ENCODE data around the gene SAP30BP. TPM values are rescaled to one million over a fixed set of nuclear protein-coding genes. Genes with fewer than 3 reads are reported as not detected.
A peak's percentile ranks its signal among the peaks of the same experiment; 100 is the strongest.

Gene SAP30BP
- total RNA-seq, 1 experiment from 2014 or later: 149 TPM

GRCh38 chr17:75719732-75720131 is 52.6 kb downstream of the SAP30BP start:
- DNase-seq (ENCODE audit: low read depth, low spot score) (no peak), ATAC-seq (no peak)
- Histone ChIP-seq H3K4me3 (replicated peaks in 1 of 2; ENCODE audit: low read depth in 1 of 2, low read length in 2 of 2) (no peak overlapping the region), H3K79me2 (ENCODE audit: insufficient read depth, low read length) (peaks cover 34% of the 10 kb centered on the region), H3K27ac (ENCODE audit: low read depth, low read length) (no peak overlapping the region; the same call in 1 of the 2 replicates), H2AFZ (ENCODE audit: low read depth, low read length, poor library complexity, severe bottlenecking) (no peak overlapping the region), H3K27me3 (ENCODE audit: insufficient read depth, low read length) (no peaks in the 10 kb centered on the region), H3K36me3 (ENCODE audit: control insufficient read depth in 1 of 2, insufficient read depth in 2 of 2, low read length in 2 of 2) (peaks cover 0 to 4% of the 10 kb centered on the region in 2 experiments; a peak in 1 of 4 replicates), H3K4me1 (ENCODE audit: control insufficient read depth in 1 of 2, insufficient read depth in 2 of 2, low read length in 2 of 2) (peaks cover 27 to 43% of the 10 kb centered on the region in 2 experiments), H3K9ac (ENCODE audit: low read length) (no peak overlapping the region), H3K9me2 (ENCODE audit: insufficient read depth) (no peaks in the 10 kb centered on the region), H3K9me3 (ENCODE audit: control insufficient read depth in 1 of 2, insufficient read depth in 1 of 2, low read depth in 1 of 2, low read length in 2 of 2) (no peaks in the 10 kb centered on the region), H4K20me1 (ENCODE audit: insufficient read depth) (no peaks in the 10 kb centered on the region), H3K4me2 (ENCODE audit: low read length) (peak overlapping the region; percentile 91)
- POLR2A ChIA-PET: interaction anchor here (0.8 to 3.8 kb wide), 7 partner anchors 10 to 60 kb away, joined by 3 to 45 read pairs (median 13); partner anchors contain the start of gene RECQL5
- CTCF ChIA-PET: interaction anchor here (1.0 to 2.4 kb wide), 2 partner anchors 13 to 37 kb away, joined by 4 to 12 read pairs; no protein-coding TSS in a partner anchor
- intact Hi-C loops (cut with micrococcal nuclease): loop anchor here (2.0 kb wide), 1 partner anchor 13 kb away; no protein-coding TSS in a partner anchor
- TF ChIP-seq EGR1 (IDR thresholded peaks at IDR 0.05; ENCODE audit: low read depth): no peak
- no peak for TF ChIP-seq POLR2AphosphoS5 (IDR thresholded peaks at IDR 0.05; ENCODE audit: low read depth, low read length)
- TF ChIP-seq SRF (IDR thresholded peaks at IDR 0.05; ENCODE audit: low read depth): no peak
- no peak for TF ChIP-seq EZH2 (IDR thresholded peaks at IDR 0.05)
- no peak for TF ChIP-seq SP1 (IDR thresholded peaks at IDR 0.05; ENCODE audit: low read depth)
- TF ChIP-seq, protein P1, sequence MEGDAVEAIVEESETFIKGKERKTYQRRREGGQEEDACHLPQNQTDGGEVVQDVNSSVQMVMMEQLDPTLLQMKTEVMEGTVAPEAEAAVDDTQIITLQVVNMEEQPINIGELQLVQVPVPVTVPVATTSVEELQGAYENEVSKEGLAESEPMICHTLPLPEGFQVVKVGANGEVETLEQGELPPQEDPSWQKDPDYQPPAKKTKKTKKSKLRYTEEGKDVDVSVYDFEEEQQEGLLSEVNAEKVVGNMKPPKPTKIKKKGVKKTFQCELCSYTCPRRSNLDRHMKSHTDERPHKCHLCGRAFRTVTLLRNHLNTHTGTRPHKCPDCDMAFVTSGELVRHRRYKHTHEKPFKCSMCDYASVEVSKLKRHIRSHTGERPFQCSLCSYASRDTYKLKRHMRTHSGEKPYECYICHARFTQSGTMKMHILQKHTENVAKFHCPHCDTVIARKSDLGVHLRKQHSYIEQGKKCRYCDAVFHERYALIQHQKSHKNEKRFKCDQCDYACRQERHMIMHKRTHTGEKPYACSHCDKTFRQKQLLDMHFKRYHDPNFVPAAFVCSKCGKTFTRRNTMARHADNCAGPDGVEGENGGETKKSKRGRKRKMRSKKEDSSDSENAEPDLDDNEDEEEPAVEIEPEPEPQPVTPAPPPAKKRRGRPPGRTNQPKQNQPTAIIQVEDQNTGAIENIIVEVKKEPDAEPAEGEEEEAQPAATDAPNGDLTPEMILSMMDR (IDR thresholded peaks at IDR 0.05 in 2 of 3, conservative IDR thresholded peaks at IDR 0.05 in 1 of 3; ENCODE audit: borderline replicate concordance in 1 of 3, insufficient read depth in 1 of 3, low read depth in 2 of 3, low read length in 2 of 3): no peak
- no peak for TF ChIP-seq ZNF274 (IDR thresholded peaks at IDR 0.05; ENCODE audit: low read depth, low read length)
- no peak for TF ChIP-seq CEBPB (IDR thresholded peaks at IDR 0.05; ENCODE audit: low read depth)
- TF ChIP-seq REST (IDR thresholded peaks at IDR 0.05; ENCODE audit: low read depth): no peak
- TF ChIP-seq POLR2A (IDR thresholded peaks at IDR 0.05; ENCODE audit: borderline replicate concordance, extremely low read depth, insufficient read depth, insufficient read length): no peak
- TF ChIP-seq TCF7L2 (IDR thresholded peaks at IDR 0.05; ENCODE audit: borderline replicate concordance, extremely low read depth, insufficient read depth, insufficient read length): no peak
- no peak for TF ChIP-seq MAX (IDR thresholded peaks at IDR 0.05)
- no TSS peak for BruUV-seq (replicated peaks)
- RAD21 ChIA-PET (ENCODE audit: low non-redundant PET in 1 of 2, low total read pairs in 2 of 2, uncharacterized antibody in 2 of 2, unreplicated experiment in 2 of 2): interaction anchor here in 1 of 2 experiments (0.9 kb wide), 1 partner anchor 36 kb away, joined by 3 read pairs; no protein-coding TSS in a partner anchor
